ENCODE results near the gene MEF2D.

MEF2D gene

DNA sequence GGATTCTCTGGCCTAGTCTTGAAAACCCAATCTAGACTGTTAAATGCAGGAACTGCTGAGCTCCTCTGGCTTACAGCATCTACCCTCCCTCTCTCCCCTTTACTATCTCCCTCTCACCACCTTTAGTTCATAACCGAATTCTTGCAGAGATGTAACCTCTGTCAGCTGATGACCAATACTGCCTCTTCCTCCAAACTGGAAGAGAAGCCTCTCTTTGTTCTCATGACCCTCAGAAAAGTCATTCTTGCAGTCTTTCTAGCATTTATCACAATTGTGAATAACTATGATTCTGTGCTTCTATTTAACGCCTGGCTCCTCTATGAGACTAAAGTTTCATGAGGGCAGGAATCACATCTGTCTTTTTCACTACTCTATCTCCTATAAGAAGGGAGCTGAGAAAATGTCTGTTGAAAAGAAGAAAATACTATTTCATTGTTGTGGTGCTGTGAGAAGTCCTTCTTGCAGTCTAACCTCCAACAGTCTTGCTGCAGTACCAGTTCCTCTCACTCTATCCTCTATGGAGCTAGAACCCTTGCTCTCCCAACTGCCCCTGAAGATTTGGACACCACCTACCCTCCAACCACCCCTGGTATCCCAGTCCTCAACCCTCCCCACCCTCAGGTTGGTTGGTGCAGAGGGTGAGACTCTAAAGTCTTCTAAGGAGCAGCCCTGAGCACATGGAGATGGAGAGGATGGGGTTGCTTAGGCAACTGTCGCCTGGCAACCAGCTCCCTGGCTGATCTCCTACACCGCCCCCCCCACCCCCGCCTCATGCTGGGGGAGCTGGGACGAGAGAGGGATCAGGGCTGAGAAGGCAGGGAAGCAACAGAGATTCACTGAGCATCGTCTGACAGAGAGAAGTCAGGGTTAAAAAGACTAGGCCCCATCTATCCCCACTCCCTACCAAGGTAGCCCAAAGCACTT, 13.9 kb downstream of the MEF2D start:
- no peak for FAIRE-seq

- no peak for FAIRE-seq
Measured at GRCh38 chr1:156485984-156486383, 14.6 kb downstream of the MEF2D start.

- FAIRE-seq, result no peak
Measured at GRCh38 chr1:156484480-156485058, 16.0 kb downstream of the MEF2D start.

DNA sequence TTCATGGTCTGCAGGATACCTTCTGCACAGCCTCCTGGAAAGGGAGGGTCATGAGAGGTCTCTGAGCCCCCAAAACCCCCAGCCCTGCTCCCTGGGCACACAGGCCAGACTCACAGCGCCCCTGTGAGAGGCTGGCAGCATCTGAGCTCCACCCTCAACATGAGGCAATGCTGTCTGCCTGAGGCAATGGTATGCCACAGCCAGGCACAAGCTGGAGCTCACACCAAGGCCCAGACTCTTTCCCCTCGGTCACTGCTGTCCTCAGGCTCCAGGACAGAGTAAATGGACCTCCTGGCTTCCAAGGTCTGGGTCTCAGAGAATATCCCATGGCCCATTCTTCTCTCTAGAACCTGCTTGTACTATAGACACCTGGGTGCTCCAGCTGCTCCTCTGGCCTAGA, 17.2 kb downstream of the MEF2D start:
- FAIRE-seq, result no peak

DNA sequence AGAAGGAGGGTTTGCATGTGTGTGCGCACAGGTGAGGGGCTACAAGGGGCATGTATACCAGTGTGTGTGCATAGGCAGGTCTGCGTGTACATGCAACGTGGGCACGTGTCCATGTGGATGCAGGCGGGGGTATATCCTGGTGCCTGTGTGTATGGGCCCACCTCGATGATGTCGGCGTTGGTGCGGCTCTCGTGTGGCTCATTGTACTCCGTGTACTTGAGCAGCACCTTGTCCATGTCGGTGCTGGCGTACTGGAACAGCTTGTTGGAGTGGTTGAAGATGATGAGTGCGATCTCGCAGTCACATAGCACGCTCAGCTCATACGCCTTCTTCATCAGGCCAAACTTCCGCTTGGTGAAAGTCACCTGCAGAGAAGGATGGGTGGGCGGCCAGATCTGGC, 18.3 kb downstream of the MEF2D start:
- FAIRE-seq, result no peak

DNA sequence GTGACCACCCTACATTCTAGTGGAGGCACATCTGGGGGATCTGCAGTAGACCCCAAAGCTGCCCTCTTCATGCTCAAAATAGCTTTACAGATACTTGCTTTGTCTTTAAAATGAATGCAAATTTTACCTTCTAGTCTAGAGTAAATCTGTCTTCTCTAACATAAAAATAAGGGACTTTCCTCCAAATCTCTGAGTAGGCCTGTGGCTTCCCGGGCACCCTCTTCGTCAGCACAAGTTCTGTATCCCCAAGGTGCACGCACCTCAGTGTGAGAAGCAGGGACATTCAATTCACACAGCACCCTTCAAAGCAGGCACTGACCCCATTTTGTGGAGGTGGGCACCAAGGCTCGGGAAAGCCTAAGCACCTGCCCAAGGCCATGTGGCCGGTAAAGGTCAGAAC, 19.0 kb downstream of the MEF2D start:
- no peak for FAIRE-seq

GRCh38 chr1:156480411-156481192, 20.0 kb downstream of the MEF2D start:
- FAIRE-seq, result no peak

DNA sequence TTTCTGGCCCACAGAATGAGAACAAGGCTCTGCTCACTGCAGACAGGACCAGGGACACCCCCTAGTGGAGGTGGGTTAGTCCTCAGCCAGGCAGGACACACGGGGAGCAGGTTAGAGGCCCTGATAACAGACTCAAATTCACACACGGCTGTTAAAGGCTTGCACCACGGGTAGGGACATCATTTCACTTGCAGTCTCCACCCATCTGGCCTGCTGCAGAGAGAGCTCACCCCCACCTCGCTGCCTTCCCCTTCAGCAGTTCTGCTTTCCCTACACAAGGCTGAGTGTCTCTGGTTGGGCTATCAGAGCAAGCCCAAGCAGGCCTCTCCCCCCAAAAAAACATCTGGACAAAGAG, 20.6 kb downstream of the MEF2D start:
- no peak for FAIRE-seq

- FAIRE-seq, result no peak
Measured at GRCh38 chr1:156479093-156480015, 21.2 kb downstream of the MEF2D start.

DNA sequence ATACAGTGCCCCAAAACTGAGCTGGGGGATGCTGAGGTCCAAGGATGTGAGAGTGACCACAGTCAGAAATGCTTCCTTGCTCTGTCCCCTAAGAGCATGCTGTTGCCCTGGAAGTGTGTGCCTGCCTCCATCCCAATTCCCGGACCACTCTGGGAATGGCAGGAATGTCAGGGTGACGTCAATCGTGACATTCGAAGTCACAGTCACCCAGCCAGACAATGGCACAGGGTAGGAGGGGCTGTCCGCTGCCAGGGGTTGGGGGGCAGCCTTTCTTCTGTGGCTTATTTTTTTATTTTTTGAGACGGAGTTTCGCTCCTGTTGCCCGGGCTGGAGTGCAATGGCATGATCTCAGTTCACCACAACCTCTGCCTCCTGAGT, 22.3 kb downstream of the MEF2D start:
- no peak for FAIRE-seq

- no peak for FAIRE-seq
Measured at GRCh38 chr1:156477526-156478249, 22.9 kb downstream of the MEF2D start.

DNA sequence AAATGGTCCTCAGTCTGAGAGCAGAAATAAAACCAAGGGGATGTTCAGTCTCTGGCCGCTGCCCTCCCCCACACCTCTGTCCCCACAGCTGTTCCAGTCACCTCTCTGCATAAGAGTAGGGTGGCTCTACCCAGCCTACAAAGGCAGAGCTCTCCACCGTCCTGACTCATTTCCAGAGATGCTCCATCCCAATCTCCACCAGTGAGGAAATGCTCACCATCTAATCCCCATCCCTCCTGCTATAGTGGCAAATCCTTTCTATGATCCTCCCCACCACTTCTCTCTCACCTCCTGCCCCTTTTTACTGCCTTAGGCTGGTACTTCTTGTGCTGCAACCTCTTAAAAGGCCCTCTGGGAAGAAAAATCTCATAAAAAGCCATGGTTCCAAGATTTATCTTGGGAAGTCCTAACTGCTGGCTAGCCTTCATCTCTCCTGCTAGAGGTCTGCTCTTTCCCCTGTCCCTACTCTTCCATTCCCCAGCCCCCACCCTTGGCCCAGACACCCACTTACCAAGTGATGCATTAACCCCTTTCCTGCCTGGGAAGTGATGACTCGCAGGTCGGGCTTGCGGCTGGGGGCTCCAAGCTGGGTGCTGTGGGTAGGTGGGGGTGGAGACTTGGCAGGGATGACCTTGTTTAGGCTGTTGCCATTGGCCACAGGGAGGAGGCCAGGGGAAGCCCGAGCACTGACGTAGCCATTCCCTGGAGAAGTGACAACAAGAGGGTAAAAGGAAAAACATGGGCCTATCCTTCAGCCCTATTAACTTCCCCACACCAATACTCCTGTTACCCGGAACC, 23.9 kb downstream of the MEF2D start:
- FAIRE-seq, result no peak

DNA sequence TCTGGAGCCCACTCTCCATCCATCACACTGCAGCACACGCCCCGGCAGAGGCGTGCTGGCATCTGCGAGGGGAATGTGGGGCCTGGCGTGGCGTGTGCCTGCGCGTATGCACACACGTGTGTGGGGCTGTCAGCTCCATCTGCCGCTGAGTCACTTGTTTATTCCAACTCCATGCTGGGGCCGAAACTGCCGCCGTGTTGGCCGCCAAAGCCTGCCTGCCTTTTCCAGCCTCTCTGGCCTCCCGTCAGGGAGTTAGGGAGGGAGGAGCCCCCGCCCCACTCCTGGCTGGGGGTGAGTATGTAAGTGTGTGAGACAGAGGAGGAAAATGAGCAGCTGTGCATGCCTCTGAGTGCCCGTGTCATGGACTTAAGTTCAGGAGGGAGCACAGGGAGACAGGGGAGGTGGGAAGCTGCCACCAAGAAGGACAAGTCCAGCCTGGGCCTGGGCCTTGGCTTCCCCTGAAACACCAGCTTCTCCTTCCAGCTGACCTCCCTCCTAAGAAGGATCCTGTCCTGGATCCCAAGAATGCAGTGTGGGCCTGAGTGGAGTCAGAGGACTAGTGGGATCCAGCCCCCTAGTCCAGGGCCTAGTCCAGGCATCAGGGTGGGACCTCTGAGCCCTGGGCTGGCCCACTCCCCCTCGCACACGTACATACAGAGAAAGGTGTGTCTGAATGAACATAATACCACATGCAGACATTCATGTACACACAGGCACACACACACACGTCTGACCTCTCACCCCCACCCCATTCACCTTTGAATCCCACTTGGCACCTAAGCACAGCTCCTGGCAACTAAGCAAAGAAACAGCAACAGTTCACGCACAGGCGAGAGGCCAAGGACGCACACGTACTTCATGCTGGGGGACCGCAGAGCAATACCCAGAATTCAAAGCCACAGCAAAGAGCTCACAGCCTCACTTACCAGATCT, 24.7 kb downstream of the MEF2D start:
- FAIRE-seq, result no peak

GRCh38 chr1:156474966-156475365, 25.6 kb downstream of the MEF2D start:
- FAIRE-seq, result no peak

- no peak for FAIRE-seq
Measured at GRCh38 chr1:156471496-156472490, 28.8 kb downstream of the MEF2D start.

DNA sequence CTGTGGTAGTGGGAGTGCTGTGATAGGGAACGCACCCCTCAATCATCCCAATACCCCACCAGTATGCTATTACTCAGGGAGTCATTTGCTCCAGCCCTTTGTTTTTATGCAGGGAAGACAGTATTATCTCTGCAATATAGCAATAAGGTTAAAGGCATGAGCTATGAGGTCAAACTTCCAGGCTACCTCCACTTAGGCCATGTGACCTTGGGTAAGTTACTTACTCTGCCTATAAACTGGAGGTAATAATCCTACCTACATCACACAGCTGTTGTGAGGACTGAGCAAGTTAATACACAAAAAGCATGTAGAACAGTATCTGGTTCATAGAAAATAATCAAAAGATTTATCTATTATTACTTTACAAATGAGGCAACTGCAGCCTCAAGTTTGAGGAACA, 30.1 kb downstream of the MEF2D start:
- FAIRE-seq, result no peak

DNA sequence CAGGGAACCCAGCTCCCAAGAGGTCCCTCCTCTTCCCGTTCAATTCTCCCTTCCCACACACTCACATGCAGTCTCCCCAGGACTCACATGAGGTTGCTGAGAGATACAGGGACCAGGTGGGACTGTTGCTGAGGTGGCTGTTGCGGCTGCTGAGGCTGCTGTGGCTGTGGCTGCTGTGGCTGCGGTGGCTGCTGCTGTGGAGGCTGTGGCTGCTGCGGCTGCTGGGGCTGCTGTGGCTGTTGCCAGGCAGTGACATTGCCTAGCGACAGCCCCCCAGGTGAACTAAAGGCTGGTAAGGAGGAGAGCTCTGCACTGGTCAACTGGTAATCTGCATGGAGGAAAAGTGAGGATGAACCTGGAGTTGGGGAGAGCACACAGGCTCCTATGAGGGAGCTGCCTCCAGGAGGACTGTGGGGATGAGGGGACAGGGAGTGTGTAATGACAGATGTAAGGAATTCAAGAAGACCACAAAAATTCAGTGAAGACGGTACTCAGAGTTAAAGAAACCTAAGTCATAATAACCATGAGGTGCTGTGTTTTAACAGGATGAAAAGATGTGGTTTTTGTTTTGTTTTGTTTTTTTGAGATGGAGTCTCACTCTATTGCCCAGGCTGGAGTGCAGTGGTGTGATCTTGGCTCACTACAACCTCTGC, 31.8 kb downstream of the MEF2D start:
- FAIRE-seq, result no peak

DNA sequence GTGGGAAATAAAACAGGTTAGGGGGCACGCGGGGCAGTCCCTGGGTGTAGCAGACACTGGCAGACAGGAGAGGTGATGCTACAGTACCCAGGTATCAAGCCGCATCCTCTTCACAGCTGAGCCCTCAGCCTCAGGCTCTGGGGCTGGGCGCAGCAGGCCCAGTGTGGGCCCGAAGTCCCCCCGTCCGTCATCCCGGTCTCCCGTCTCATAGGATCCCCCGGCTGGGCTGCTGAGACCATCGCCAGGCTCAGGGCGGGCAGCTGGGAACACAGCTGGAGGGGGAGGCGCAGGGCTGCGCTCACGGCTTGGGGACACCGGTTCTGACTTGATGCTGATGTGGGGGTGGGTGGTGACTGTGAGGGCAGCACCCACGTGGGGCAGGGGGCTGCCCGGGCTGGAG, 32.7 kb downstream of the MEF2D start:
- FAIRE-seq, result no peak

Measured in endometrium (tissue), 2 donors.